ENCODE measurements around the gene DLG1.

The DLG1 gene

DNA sequence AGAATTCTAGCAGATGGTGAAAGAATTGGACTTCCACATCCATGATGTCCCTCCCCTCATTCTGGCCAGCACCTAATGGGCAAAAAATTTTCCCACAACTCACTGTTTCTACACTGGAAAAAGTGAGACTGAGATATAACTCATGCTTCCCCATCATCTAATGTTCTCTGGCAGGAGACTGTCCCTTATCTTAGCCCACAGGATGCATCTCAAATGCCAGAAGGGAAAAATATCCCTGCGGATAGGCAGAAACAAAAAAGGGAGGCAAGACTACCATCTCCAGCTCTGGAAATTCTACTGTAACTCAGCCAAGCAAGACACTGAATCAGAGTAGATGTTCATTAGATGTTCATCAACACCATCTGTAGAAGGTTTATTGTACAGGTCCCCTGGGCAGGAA is 58.6 kb downstream of the DLG1 start:
- Histone ChIP-seq H3K27ac (no peak overlapping the region), H3K4me3 (no peak overlapping the region)
- TF ChIP-seq, protein P1, sequence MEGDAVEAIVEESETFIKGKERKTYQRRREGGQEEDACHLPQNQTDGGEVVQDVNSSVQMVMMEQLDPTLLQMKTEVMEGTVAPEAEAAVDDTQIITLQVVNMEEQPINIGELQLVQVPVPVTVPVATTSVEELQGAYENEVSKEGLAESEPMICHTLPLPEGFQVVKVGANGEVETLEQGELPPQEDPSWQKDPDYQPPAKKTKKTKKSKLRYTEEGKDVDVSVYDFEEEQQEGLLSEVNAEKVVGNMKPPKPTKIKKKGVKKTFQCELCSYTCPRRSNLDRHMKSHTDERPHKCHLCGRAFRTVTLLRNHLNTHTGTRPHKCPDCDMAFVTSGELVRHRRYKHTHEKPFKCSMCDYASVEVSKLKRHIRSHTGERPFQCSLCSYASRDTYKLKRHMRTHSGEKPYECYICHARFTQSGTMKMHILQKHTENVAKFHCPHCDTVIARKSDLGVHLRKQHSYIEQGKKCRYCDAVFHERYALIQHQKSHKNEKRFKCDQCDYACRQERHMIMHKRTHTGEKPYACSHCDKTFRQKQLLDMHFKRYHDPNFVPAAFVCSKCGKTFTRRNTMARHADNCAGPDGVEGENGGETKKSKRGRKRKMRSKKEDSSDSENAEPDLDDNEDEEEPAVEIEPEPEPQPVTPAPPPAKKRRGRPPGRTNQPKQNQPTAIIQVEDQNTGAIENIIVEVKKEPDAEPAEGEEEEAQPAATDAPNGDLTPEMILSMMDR (IDR thresholded peaks at IDR 0.05) = no peak
- DNase-seq (ENCODE audit: low spot score) = no peak

DNA sequence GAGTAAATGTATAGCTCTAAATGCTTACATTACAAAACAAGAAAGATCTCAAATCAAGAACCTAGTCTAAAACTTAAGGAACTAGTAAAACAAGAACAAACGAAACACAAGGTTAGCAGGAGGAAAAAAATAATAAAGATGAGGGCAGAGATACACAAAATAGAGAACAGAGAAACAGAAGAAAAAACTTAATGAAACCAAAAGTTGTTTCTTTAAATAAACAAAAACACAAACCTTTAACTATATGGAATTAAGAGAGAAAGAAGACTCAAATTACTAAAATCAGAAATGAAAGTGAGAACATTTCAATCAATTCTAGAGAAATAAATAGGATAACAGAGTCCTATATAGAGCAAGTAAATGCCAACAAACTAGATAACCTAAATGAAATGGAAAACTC is 59.6 kb downstream of the DLG1 start:
- H3K4me3 ChIP-seq = no peak overlapping the region
- H3K27ac ChIP-seq = no peak overlapping the region
- no peak for DNase-seq (ENCODE audit: low spot score)
- TF ChIP-seq, protein P1 (IDR thresholded peaks at IDR 0.05) = no peak

DNA sequence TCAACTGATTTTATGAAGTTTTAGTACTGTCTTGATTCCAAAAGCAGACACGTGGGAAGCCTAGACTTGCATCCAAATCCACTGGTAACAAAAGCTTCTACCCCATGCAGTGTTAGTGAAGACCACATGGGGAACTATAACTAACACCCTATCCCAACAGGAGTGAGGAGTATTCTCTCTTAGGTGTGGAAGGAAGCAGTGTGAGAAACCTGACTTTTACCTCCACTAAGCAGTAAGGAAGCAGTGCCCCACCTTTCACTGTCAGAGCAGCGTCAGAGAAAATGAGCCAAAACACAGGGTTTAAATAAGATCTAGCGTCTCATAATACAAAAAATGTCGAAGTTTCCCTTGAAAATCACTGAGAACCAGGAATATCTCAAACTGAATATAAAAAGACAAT is 60.5 kb downstream of the DLG1 start:
- TF ChIP-seq, protein P1 (IDR thresholded peaks at IDR 0.05) = no peak
- no peak overlapping the region for H3K4me3 ChIP-seq
- no peak overlapping the region for H3K27ac ChIP-seq
- DNase-seq (ENCODE audit: low spot score) = no peak

DNA sequence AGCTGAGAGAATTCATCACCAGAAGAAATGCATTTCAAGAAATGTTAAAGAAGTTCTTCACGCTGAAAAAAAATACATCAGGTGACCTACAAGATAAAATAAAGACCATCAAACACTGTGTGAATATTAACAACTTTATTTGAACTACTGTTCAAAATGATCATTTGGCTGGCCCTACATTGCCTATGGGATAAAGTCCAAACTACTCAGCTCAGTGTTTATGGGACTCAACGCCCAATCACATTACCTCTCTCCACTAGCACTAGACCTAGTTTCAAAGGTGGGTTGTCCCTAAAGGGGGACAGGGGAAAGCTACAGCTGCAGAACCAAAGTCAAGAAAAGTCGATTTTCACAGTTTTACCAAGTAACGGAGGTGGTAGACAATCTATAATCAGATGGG is 62.0 kb downstream of the DLG1 start:
- DNase-seq (ENCODE audit: low spot score) = no peak
- TF ChIP-seq, protein P1 (IDR thresholded peaks at IDR 0.05) = no peak
- Histone ChIP-seq H3K27ac (no peak overlapping the region), H3K4me3 (no peak overlapping the region)

DNA sequence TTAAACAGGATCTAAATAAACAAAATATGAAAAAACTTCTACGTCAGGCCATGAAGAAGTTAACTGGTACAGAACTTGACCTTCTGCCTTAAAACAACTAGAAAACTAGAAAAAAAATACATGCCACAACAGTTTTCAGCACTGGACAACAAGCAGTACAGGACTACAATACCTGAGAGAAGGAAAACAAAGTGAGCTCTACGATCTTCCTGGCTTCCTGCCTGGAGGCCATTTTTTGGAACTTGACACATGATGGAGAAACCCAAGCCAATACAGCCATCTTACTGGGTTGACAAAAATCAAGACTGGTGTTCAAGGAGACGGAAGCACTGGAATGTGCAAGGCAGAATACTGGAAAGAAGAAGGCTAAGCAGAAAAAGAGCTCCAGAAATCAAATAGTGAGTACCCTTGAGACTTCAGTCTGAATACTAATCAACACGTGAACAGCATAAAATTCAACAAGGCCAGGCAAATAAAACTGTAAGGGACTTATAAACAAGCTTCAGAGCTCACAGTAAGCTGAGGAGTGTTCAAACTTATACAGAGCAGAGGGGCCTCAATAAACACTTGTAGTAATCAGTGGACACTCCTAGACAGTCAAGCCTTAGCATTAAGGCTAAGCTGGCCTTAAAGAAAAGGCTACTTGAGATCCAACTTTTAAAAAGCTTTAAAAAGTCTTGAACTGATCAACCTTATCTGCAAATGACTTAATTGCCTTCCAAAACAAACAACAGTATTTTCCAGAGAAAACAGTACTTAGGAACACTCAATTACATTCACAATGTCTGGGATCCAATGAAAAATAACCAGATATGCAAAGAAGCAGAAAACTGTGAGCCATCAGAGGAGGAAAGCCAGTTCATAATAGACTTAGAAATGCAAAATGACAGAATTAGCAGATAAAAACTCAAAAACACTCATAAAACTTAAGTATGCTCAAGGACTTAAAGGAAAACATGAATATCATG is 63.2 kb downstream of the DLG1 start:
- DNase-seq (ENCODE audit: low spot score) = no peak
- Histone ChIP-seq H3K27ac (no peak overlapping the region), H3K4me3 (no peak overlapping the region)
- TF ChIP-seq, protein P1 (IDR thresholded peaks at IDR 0.05) = no peak

DNA sequence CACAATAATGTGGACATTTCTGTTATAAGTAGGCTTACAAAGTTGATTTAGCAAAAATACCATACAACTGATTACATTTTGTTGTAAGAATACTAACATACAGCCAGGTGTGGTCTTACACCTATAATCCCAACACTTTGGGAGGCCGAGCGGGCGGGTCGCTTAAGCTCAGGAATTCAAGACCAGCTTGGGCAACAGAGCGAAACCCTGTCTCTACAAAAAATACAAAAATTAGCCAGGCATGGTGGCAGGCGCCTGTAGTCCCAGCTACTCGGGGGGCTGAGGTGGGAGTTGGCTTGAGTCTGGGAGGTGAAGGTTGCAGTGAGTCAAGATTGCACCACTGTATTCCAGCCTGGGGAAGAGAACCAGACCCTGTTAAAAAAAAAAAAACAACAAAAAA is 67.1 kb downstream of the DLG1 start:
- TF ChIP-seq, protein P1 (IDR thresholded peaks at IDR 0.05) = no peak
- no peak overlapping the region for H3K27ac ChIP-seq
- no peak for DNase-seq (ENCODE audit: low spot score)
- H3K4me3 ChIP-seq = no peak overlapping the region

DNA sequence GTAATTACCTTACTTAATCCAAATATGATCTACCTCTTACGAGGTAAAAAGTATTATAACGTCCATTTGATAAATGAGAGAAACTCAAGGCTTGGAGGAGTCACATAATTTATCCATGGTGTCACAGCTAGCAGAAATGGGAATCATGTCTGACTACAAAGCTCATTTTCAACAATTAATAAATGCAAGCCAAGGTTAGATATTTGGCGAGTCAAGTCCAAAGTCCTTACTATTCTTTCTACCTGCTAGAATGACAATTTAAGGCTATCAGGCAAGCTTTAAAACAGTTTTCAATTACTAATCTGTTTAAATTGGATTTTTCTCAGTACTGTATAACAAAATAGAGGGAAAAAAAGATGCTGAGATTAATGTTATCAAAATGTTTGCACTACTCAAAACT is 68.6 kb downstream of the DLG1 start:
- H3K4me3 ChIP-seq = no peak overlapping the region
- no peak overlapping the region for H3K27ac ChIP-seq
- TF ChIP-seq, protein P1 (IDR thresholded peaks at IDR 0.05) = no peak
- DNase-seq (ENCODE audit: low spot score) = no peak
